ENCODE measurements around the gene RNF114. TPM values are rescaled to one million over a fixed set of nuclear protein-coding genes. Genes with fewer than 3 reads are reported as not detected.

RNF114 gene
- total RNA-seq, 4 donors from 2014 or later, result 136 to 193 (median 176) TPM

GRCh38 chr20:49966861-49967260 is 30.7 kb downstream of the RNF114 start:
- TF ChIP-seq, protein P1, sequence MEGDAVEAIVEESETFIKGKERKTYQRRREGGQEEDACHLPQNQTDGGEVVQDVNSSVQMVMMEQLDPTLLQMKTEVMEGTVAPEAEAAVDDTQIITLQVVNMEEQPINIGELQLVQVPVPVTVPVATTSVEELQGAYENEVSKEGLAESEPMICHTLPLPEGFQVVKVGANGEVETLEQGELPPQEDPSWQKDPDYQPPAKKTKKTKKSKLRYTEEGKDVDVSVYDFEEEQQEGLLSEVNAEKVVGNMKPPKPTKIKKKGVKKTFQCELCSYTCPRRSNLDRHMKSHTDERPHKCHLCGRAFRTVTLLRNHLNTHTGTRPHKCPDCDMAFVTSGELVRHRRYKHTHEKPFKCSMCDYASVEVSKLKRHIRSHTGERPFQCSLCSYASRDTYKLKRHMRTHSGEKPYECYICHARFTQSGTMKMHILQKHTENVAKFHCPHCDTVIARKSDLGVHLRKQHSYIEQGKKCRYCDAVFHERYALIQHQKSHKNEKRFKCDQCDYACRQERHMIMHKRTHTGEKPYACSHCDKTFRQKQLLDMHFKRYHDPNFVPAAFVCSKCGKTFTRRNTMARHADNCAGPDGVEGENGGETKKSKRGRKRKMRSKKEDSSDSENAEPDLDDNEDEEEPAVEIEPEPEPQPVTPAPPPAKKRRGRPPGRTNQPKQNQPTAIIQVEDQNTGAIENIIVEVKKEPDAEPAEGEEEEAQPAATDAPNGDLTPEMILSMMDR (IDR thresholded peaks at IDR 0.05; ENCODE audit: low read depth), result no peak

- TF ChIP-seq, protein P1 (IDR thresholded peaks at IDR 0.05; ENCODE audit: low read depth), result no peak
Observed at GRCh38 chr20:49969234-49969633, 33.0 kb downstream of the RNF114 start.

GRCh38 chr20:49969946-49970345 is 33.7 kb downstream of the RNF114 start:
- TF ChIP-seq, protein P1 (IDR thresholded peaks at IDR 0.05; ENCODE audit: low read depth), result no peak

GRCh38 chr20:49970498-49970897 is 34.3 kb downstream of the RNF114 start:
- TF ChIP-seq, protein P1 (IDR thresholded peaks at IDR 0.05; ENCODE audit: low read depth), result no peak

DNA sequence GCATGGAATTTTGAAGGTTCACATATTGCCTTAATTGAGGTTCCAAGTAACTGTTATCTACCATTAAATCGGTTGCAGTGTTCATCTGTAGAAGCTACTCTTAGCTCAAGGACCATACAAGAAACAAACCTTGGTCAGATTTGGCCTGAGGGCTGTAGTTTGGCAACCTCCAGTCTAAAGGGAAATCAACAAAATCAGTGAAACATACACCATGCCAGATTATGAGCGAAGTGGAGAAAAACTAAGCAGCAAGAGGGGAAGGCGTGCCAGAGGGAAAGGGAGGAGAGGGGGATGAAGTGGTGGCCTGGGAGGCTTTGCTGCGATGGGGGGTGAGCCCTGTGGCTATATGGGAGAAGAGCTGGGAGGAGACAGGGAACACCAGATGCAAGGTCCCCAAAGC is 37.8 kb downstream of the RNF114 start:
- TF ChIP-seq, protein P1 (IDR thresholded peaks at IDR 0.05; ENCODE audit: low read depth), result no peak

GRCh38 chr20:49976542-49976941 is 40.3 kb downstream of the RNF114 start:
- TF ChIP-seq, protein P1 (IDR thresholded peaks at IDR 0.05; ENCODE audit: low read depth), result no peak

- TF ChIP-seq, protein P1 (IDR thresholded peaks at IDR 0.05; ENCODE audit: low read depth), result no peak
Observed at GRCh38 chr20:49978685-49979029, 42.5 kb downstream of the RNF114 start.

Data from subcutaneous adipose tissue (tissue), 4 donors.